ENCODE results near the gene TMEM134.

DNA sequence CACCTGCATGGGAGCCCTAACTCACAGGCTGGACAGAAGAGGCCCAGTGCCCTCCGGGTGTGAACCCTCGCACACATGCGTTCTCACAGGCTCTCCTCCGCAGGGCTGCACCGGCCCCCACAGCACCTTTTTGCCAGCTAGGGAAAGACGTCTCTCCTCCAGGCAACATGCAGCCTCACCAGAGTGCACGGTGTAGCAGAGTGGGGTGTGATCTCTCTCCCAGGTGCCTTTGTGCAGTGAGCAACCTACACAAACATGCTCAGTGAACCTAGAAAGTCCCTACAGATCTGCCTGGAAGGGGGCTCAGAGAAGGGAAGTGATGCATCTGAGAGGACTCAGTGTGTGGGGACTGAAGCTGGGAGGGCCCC is 57.3 kb downstream of the TMEM134 start:
- TF ChIP-seq SIN3A (IDR thresholded peaks at IDR 0.05; ENCODE audit: borderline replicate concordance, insufficient read depth, low read length) = no peak
- no peak for TF ChIP-seq POLR2AphosphoS5 (IDR thresholded peaks at IDR 0.05; ENCODE audit: low read depth, low read length)
- TF ChIP-seq, protein P1, sequence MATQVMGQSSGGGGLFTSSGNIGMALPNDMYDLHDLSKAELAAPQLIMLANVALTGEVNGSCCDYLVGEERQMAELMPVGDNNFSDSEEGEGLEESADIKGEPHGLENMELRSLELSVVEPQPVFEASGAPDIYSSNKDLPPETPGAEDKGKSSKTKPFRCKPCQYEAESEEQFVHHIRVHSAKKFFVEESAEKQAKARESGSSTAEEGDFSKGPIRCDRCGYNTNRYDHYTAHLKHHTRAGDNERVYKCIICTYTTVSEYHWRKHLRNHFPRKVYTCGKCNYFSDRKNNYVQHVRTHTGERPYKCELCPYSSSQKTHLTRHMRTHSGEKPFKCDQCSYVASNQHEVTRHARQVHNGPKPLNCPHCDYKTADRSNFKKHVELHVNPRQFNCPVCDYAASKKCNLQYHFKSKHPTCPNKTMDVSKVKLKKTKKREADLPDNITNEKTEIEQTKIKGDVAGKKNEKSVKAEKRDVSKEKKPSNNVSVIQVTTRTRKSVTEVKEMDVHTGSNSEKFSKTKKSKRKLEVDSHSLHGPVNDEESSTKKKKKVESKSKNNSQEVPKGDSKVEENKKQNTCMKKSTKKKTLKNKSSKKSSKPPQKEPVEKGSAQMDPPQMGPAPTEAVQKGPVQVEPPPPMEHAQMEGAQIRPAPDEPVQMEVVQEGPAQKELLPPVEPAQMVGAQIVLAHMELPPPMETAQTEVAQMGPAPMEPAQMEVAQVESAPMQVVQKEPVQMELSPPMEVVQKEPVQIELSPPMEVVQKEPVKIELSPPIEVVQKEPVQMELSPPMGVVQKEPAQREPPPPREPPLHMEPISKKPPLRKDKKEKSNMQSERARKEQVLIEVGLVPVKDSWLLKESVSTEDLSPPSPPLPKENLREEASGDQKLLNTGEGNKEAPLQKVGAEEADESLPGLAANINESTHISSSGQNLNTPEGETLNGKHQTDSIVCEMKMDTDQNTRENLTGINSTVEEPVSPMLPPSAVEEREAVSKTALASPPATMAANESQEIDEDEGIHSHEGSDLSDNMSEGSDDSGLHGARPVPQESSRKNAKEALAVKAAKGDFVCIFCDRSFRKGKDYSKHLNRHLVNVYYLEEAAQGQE (IDR thresholded peaks at IDR 0.05; ENCODE audit: insufficient read depth in 1 of 2, low read depth in 2 of 2, low read length in 2 of 2) = no peak
- TF ChIP-seq TAF1 (IDR thresholded peaks at IDR 0.05; ENCODE audit: borderline replicate concordance, insufficient read depth, low read length) = no peak
